ENCODE data around the gene PIGN. TPM values are rescaled to one million over a fixed set of nuclear protein-coding genes. Genes with fewer than 3 reads are reported as not detected.
"Not testable (repeated sequence)": the region's sequence is repeated elsewhere in the genome, so short reads cannot be mapped to it uniquely, and the experiment has no call there.

The PIGN gene
- total RNA-seq, 4 donors from 2014 or later = 26.1 to 48.8 (median 34.6) TPM

- no peak overlapping the region for H3K4me3 ChIP-seq
- DNase-seq = no peak
- no peaks in the 10 kb centered on the region for H3K4me1 ChIP-seq
- TF ChIP-seq POLR2A (IDR thresholded peaks at IDR 0.05) = no peak
- TF ChIP-seq, protein P1, sequence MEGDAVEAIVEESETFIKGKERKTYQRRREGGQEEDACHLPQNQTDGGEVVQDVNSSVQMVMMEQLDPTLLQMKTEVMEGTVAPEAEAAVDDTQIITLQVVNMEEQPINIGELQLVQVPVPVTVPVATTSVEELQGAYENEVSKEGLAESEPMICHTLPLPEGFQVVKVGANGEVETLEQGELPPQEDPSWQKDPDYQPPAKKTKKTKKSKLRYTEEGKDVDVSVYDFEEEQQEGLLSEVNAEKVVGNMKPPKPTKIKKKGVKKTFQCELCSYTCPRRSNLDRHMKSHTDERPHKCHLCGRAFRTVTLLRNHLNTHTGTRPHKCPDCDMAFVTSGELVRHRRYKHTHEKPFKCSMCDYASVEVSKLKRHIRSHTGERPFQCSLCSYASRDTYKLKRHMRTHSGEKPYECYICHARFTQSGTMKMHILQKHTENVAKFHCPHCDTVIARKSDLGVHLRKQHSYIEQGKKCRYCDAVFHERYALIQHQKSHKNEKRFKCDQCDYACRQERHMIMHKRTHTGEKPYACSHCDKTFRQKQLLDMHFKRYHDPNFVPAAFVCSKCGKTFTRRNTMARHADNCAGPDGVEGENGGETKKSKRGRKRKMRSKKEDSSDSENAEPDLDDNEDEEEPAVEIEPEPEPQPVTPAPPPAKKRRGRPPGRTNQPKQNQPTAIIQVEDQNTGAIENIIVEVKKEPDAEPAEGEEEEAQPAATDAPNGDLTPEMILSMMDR (IDR thresholded peaks at IDR 0.05) = no peak
- 76 to 88% methylated on average over 2 of the region's 2 CpGs for WGBS, 2 donors
- H3K27ac ChIP-seq = no peak overlapping the region
- H3K9me3 ChIP-seq = no peaks in the 10 kb centered on the region
- H3K27me3 ChIP-seq = no peaks in the 10 kb centered on the region
- intact Hi-C loops (cut with DNase I) = no loop called here
- peaks cover 0 to 23% (median 0%) of the 10 kb centered on the region in 3 donors for H3K36me3 ChIP-seq
These were observed 142.3 kb downstream of the PIGN start for GRCh38 chr18:62044490-62045000.

GRCh38 chr18:62037989-62038778, 148.7 kb downstream of the PIGN start:
- TF ChIP-seq, protein P1 (IDR thresholded peaks at IDR 0.05) = no peak
- TF ChIP-seq POLR2A (IDR thresholded peaks at IDR 0.05) = no peak
- no peak overlapping the region for H3K27ac ChIP-seq
- no peak overlapping the region for H3K4me3 ChIP-seq
- H3K9me3 ChIP-seq = no peaks in the 10 kb centered on the region
- H3K27me3 ChIP-seq = no peaks in the 10 kb centered on the region
- 45 to 56% methylated on average over 6 of the region's 6 CpGs for WGBS, 2 donors
- H3K36me3 ChIP-seq = peaks cover 0 to 9% (median 0%) of the 10 kb centered on the region in 3 donors
- no peaks in the 10 kb centered on the region for H3K4me1 ChIP-seq
- intact Hi-C loops (cut with DNase I) = no loop called here
- DNase-seq = no peak

DNA sequence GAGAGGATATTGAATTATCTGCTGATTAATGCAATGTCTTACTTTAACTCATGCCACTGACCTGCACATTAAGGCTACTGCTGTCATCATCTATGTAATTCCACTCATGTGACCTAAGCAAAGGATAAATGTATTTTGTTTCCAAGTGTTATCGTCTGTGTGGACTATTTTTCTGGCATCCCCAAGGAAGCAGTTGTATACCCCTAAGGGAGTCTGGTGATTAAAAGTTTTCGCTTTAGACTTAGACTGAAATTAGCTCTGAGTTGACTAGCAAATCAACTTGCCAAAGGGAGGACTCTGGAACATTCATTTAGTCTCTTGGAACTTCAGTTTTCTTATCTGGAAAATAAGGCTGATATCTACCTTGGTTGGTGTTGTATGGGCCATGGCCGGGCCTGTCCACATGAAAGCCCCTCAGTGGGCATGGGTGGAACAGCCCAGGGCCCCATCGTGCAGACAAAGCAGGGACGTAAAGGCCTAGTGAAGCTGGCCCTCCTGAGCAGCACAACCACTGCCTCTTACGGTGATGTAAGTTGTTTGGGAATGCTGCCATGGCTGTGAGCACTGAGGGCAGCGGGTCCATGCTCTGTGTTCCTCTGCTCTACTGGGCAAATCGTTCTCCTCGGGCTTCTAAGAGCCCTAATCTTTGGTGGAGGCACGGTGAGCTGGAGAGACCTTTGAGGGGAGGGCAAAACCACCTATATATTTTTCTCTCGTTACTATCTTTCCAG, 149.7 kb downstream of the PIGN start:
- WGBS, 2 donors = 64 to 71% methylated on average over 7 to 9 of the region's 11 CpGs
- TF ChIP-seq POLR2A (IDR thresholded peaks at IDR 0.05) = no peak
- TF ChIP-seq, protein P1 (IDR thresholded peaks at IDR 0.05) = no peak

DNA sequence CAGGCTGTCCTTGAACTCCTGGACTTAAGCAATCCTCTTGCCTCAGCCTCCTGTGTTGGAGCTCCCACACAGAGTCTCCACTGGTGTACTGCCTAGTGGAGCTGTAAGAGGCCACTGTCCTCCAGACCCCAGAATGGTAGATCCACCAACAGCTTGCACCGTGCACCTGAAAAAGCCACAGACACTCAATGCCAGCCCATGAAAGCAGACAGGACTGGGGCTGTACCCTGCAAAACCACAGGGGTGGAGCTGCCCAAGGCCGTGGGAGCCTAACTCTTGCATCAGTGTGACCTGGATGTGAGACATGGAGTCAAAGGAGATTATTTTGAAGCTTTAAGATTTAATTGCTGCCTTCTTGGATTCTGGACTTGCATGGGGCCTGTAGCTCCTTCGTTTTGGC, 152.6 kb downstream of the PIGN start:
- DNase-seq; H3K4me1 ChIP-seq; H3K36me3 ChIP-seq; intact Hi-C loops (cut with DNase I); H3K4me3 ChIP-seq; H3K9me3 ChIP-seq; H3K27me3 ChIP-seq; H3K27ac ChIP-seq: not testable (repeated sequence)
- WGBS, 2 donors = 76 to 83% methylated on average over 2 of the region's 3 CpGs

More for the DNA sequence above, 149.7 kb downstream of the PIGN start:
- H3K9me3 ChIP-seq = no peaks in the 10 kb centered on the region
- H3K4me3 ChIP-seq = no peak overlapping the region
- DNase-seq = no peak
- H3K27me3 ChIP-seq = no peaks in the 10 kb centered on the region
- intact Hi-C loops (cut with DNase I) = no loop called here
- peaks cover 0 to 5% (median 0%) of the 10 kb centered on the region in 3 donors for H3K36me3 ChIP-seq
- no peaks in the 10 kb centered on the region for H3K4me1 ChIP-seq
- no peak overlapping the region for H3K27ac ChIP-seq

DNA sequence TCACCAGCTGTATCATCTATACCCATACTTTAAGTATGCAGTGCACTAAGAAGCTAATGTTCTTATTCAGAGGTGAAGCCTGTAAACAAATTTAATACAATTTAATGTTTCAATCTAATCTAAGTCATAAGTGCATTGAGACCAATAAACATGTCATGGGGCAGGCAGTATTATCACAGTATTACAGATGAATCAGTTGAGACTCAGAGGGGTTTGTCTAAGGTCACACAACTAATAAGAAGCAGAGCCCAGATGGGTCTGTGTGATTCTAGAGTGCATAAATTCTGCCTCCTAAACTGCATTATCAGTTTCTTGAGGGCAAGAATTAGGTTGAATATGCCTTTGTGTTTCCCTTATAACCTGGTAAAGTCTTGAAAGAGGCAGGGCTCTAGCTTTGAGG, 153.1 kb downstream of the PIGN start:
- Histone ChIP-seq H3K27me3 (no peaks in the 10 kb centered on the region), H3K9me3 (no peaks in the 10 kb centered on the region), H3K4me1 (no peaks in the 10 kb centered on the region), H3K4me3 (no peak overlapping the region), H3K36me3 (no peaks in the 10 kb centered on the region), H3K27ac (no peak overlapping the region)
- TF ChIP-seq POLR2A (IDR thresholded peaks at IDR 0.05) = no peak
- TF ChIP-seq, protein P1 (IDR thresholded peaks at IDR 0.05) = no peak
- intact Hi-C loops (cut with DNase I) = no loop called here
- DNase-seq = no peak

Measured in esophagus squamous epithelium (tissue), 5 donors.